ENCODE results near the gene RPL32. TPM values are rescaled to one million over a fixed set of nuclear protein-coding genes. Genes with fewer than 3 reads are reported as not detected.

The RPL32 gene
- total RNA-seq, 1 experiment from 2014 or later = 2,021 TPM

GRCh38 chr3:12865271-12865670, 23.9 kb upstream of the RPL32 start:
- Histone ChIP-seq H2BK15ac (ENCODE audit: low read depth, low read length) (no peak overlapping the region), H3K9me3 (ENCODE audit: control insufficient read depth, low read depth, low read length) (no peaks in the 10 kb centered on the region), H3K18ac (ENCODE audit: insufficient read length, low read depth, low read length) (no peak overlapping the region), H2AK5ac (ENCODE audit: insufficient read length, low read length) (no peak overlapping the region), H3K23me2 (ENCODE audit: insufficient read length, low read depth, low read length, poor library complexity, severe bottlenecking) (peaks cover 9% of the 10 kb centered on the region), H3K23ac (ENCODE audit: insufficient read length, low read depth, low read length) (no peak overlapping the region), H3K9ac (ENCODE audit: extremely low read depth, insufficient read length, low read length) (no peak overlapping the region), H4K91ac (ENCODE audit: insufficient read length, low read depth, low read length) (no peak overlapping the region), H4K8ac (replicated peaks; ENCODE audit: insufficient read length, low read depth, low read length) (no peak overlapping the region), H2BK5ac (ENCODE audit: insufficient read length, low read length) (no peak overlapping the region), H3K4me2 (ENCODE audit: insufficient read depth, insufficient read length, low read length) (no peak overlapping the region), H2BK12ac (ENCODE audit: insufficient read length, low read depth, low read length) (no peak overlapping the region), H3K79me1 (ENCODE audit: insufficient read depth, low read depth, low read length, poor library complexity, severe bottlenecking) (no peaks in the 10 kb centered on the region), H3K56ac (ENCODE audit: insufficient read length, low read depth, low read length) (no peak overlapping the region), H3K4ac (ENCODE audit: low read depth, low read length) (no peak overlapping the region), H3K27ac (ENCODE audit: insufficient read length, low read depth, low read length) (no peak overlapping the region), H4K20me1 (ENCODE audit: control insufficient read depth, insufficient read depth, insufficient read length) (no peaks in the 10 kb centered on the region), H3K14ac (ENCODE audit: insufficient read depth, low read length) (no peak overlapping the region), H3T11ph (ENCODE audit: low read length) (no peak overlapping the region), H3K27me3 (ENCODE audit: insufficient read depth, low read length) (no peaks in the 10 kb centered on the region), H2AFZ (ENCODE audit: low read length) (no peak overlapping the region), H2BK20ac (ENCODE audit: low read depth, low read length, poor library complexity, severe bottlenecking) (no peak overlapping the region), H4K5ac (ENCODE audit: insufficient read length, low read depth, low read length) (no peak overlapping the region), H3K79me2 (ENCODE audit: insufficient read depth, low read length) (no peaks in the 10 kb centered on the region), H3K4me1 (ENCODE audit: insufficient read depth, low read length) (no peaks in the 10 kb centered on the region; the same call in 1 of the 2 replicates), H2BK120ac (ENCODE audit: low read depth, low read length, poor library complexity, severe bottlenecking) (no peak overlapping the region)
- peaks cover 0 to 2% (median 0%) of the 10 kb centered on the region in 3 experiments; a peak in 1 of 7 replicates for H3K36me3 Mint-ChIP-seq (ENCODE audit: insufficient read depth in 1 of 3, low read depth in 3 of 3)
- peaks cover 60% of the 10 kb centered on the region for H3K27me3 Mint-ChIP-seq (ENCODE audit: low read depth)
- no CpG with 5 or more reads among the region's 4 CpGs for WGBS (ENCODE audit: extremely low coverage, insufficient read length, low lambda C conversion rate)
- DNase-seq = no peak
- TF ChIP-seq CTCF (conservative IDR thresholded peaks at IDR 0.05) = no peak
- H3K4me3 Mint-ChIP-seq = no peak overlapping the region; a peak in 1 of 5 replicates
- no peak overlapping the region for H3K27ac Mint-ChIP-seq
- peaks cover 7% of the 10 kb centered on the region in 2 experiments for H3K4me1 Mint-ChIP-seq
- peaks cover 8 to 9% of the 10 kb centered on the region in 2 experiments for H3K9me3 Mint-ChIP-seq
